Ureter (tissue), 1 donor: Measurements from ENCODE around the gene TXNL4B. TPM values are rescaled to one million over a fixed set of nuclear protein-coding genes. Genes with fewer than 3 reads are reported as not detected.
"Not testable (repeated sequence)": the region's sequence is repeated elsewhere in the genome, so short reads cannot be mapped to it uniquely, and the experiment has no call there.

ENCODE experiments used
- DNase-seq: peaks from one replicate; pipeline ENCODE4 v3.0.0-alpha.2; 2020; ENCODE audit warnings: low spot score
- total RNA-seq: library from RNA; stranded (reverse); gene quantifications from one replicate; pipeline ENCODE4 v1.2.4, GENCODE V29; 2023
- donor health status: DM: yes; HTN: yes; CAD: no.

The TXNL4B gene
- total RNA-seq, 1 donor from 2014 or later: 13.9 TPM

DNA sequence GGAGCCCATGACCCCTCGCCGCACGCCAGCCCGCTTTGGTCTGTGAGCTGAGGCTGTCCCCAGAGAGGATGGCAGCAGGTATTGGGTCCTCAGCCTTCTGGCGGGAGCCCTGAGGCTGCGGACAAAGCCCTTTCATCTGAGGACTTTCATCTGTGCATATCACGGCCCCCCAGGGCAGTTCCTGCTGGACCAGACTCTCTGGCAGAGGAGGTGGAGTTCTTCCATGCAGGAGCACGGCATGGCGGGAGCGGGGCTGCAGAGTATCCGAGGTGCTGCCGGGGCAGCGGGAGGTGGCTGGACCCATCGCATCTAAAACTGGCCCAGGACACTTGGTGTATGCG is 19.0 kb upstream of the TXNL4B start:
- DNase-seq: no peak

DNA sequence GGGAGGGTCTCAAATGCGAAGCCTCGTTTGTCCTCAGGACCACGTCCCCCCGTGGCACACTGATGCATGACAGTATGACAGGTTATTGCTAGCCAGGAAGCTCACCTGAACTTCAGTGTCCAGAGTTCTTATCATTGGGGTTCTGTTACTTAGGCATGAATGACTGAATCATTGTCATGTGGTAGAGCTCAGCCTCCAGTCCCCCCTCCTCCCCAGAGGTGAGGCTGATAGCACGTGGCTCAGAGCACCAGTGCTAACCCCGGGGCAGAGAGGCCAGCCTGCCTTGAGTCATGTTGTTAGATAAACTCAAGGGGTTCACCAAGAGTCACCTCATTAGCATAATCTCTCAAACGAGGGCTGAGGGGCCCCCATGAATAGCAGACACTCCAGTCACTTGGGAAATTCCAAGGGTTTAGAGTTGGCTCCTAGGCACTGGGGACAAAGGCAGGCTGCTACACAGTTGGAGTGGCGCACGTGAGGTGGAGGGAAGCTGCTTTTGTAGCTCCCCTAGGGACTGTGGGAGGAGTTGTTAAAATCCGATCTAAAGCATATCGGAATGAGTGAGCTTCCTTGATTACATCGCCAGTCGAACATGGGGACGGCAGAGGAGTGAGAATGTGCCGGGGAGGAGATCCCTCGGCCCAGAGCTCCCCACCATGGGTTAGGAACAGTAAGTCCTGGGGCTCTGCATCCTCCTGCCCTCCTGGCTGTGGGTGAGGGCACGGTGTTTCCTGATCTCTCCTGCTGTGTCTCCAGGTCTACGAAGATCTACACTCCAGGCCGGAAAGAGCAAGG is 18.4 kb upstream of the TXNL4B start:
- DNase-seq: no peak

DNA sequence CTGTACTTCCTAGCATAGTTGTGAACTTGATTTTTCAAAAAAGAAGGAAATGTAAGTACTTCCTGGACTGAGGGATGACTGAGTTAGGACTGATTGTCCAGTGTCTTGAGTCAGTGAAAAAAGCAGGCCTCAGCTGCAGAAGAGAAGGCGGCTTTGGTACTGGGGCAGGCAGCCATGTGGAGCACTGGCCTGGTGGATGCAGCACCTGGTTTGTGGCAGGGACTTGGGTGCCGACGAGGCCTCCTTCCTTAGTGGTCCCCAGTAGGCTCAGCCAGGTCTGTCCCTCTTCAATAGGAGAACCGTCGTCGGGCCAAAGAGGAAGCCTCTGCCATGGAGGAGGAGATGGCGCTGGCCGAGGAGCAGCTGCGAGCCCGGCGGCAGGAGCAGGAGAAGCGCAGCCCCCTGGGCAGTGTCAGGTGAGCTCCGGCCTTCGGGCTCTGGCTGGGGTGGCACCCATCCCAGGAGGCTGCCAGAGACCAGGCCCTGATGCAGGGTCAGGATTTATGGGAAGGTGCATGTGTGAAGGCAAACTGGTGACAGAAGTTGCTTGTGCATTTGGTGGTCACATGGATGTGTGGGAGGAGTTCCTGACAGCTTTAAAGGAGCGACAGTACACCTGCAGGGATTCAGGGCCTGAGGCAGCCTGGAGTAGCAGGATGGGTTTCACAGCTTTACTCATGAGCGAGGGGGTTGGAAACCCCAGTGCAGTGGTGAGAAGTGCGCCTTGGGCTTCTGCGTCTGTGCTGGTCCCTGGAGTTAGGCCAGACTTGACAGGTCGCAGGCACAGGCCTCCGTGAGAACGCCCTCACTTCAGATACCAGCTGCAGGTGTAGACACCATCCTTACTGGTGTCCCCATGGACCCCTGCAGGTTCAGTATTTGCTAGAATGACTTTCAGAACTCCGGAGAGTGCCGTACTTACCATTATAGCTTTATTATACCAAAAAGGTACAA is 17.5 kb upstream of the TXNL4B start:
- DNase-seq: no peak

DNA sequence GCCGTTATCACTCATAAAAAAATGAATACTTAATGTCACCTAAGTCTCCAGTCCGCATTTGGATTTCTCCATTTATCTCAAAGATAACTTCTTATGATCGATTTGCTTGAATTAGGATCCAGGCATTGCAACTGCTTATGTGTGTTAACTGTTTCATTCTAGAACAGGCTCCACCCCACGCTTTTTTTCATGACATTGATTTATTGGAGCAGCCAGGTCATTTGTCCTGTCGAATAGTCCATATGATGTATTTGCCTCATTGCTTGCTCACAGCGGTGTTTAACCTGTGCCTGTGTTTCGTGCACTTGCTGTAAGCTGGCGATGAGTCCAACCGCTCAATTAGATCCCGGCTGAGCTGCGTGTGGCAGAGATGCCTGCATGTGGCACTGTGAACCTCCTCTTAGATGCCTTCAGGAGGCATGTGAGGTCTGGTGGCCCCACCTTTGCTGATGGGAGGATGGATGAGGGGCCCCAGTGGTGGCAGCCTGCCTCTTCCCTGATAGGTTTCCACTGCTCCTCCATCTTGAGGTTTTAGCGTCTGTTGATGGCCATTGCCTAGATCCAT is 16.6 kb upstream of the TXNL4B start:
- no peak for DNase-seq

DNA sequence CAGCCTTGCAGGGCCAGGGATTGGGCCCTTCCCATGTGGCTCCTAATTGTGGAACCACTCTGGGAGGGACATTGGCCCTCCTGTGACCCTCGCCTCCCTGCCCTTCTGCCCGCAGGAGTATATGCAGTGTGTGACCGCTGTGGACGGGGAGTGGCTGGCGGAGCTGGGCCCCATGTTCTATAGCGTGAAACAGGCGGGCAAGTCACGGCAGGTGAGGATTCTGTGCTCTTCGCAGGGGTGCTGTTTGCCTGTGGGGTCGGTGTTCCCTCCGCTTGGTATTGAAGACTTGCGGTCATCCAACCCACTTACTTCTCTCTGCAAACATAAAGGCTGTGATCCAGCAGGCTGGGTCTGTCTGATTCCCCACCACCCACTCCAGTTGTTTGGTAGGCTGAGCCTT is 15.9 kb upstream of the TXNL4B start:
- no peak for DNase-seq

DNA sequence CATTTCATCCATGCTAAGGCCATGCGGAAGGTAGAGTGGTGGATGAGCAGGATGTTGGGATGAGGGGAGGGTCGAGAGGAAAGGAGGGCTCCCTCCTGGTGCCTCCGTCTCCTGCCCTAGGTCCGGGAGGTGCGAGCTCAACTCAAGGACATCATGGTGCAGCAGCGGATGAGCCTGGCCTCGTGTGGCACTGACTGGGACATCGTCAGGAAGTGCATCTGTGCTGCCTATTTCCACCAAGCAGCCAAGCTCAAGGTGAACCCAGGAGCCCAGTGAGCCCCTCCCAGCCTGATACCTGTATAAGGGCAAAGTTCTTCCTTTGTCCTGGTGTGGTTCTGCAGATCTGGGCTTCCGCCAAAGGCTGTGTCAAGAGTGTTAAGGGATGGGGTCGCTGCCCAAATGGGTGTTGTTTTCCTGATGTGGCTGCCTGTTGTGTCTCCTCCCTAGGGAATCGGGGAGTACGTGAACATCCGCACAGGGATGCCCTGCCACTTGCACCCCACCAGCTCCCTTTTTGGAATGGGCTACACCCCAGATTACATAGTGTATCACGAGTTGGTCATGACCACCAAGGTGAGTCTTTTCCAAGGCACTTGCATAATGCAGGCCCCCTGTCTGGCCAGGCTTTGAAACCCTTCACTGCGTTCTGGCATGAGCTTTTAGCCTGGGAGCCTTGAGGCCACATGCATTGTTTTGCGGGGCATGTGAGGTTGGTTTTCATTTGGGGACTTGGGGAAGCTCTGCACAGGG is 15.1 kb upstream of the TXNL4B start:
- no peak for DNase-seq

DNA sequence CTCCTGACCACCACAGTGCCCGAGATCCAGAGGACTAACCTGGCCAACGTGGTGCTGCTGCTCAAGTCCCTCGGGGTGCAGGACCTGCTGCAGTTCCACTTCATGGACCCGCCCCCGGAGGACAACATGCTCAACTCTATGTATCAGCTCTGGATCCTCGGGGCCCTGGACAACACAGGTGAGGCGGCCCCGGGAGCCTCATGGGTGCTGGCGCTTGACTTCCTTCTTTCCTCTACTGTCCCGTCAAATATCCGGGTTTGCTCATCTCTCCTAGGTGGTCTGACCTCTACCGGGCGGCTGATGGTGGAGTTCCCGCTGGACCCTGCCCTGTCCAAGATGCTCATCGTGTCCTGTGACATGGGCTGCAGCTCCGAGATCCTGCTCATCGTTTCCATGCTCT is 14.0 kb upstream of the TXNL4B start:
- no peak for DNase-seq

DNA sequence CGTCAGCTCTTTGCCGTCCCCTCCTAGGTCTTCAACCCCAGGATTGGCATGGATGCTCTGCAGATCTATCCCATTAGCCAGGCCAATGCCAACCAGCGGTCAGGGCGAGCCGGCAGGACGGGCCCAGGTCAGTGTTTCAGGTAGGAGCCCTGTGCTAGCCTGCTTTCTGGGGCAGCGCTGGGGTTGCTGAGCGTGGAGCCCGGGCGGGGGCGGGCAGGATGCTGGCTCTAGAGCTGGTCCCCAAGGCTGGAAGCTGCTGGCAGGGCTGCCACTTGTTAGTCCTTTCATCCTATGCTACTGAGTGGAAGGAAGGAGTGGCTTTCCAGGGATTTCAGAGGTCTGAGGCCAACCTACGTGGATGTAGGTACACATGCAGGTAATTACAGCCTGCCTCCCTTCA is 12.6 kb upstream of the TXNL4B start:
- no peak for DNase-seq

DNA sequence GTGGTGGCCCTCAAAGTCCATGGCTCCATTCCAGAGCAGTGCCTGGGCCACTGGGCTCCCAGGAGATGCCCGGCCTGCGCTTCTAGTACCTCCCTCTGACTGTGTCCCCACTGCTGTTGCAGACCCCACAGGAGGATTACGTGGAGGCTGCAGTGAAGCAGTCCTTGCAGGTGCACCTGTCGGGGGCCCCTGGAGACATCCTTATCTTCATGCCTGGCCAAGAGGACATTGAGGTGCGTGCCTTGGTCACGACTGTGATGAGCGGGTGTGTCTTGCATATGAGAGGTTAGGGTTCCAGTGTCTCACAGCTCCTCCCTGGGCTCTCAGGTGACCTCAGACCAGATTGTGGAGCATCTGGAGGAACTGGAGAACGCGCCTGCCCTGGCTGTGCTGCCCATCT is 11.5 kb upstream of the TXNL4B start:
- no peak for DNase-seq

DNA sequence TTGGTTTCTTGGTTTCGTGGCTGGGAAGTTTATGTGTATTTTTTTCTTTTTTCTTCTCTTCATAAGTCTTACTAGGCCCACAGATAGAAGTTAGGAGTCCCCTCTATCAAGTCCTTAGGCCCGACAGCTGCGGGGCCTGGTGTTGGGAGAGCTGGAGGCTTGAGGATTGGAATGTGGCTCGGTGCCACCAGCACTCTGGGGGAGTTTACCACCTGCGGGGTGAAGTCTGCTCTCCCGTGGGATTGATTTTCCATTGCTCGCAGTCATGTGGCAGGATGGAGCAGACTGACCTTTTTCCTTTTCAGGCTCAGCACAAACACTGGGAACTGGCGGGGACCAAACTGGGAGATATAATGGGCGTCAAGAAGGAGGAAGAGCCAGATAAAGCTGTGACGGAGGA is 7.8 kb upstream of the TXNL4B start:
- DNase-seq: no peak

DNA sequence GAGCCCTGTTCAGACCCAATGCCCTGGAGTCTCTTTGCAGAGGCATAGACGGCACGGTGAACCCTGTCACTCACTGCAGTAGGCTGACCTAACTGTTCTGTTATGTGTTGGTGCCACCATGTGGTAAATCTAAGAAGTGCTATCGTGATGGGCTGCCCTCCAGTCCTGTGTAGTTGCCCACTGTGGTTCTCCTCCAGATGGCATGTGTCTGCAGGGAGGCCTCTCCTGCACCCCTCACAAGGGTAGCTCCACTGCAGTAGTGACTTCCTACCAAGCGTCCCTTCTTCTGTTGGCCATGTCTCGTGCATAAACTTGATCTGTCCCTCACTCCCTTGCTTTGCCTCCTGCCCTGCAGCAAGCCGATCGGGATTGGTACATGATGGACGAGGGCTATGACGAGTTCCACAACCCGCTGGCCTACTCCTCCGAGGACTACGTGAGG is 6.0 kb upstream of the TXNL4B start:
- DNase-seq: no peak

DNA sequence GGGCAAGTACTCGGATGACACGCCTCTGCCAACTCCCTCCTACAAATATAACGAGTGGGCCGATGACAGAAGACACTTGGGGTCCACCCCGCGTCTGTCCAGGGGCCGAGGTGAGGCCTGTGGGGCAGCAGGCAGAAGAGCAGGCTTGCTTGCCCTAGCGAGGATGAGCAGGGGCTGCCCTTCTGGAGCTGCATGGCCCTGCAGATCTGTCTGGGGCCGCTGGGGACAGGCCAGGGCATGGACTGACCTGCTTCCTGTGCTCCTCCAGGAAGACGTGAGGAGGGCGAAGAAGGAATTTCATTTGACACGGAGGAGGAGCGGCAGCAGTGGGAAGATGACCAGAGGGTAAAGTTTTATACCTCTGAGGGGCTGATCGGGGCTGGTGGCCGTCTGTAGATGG is 5.5 kb upstream of the TXNL4B start:
- no peak for DNase-seq

DNA sequence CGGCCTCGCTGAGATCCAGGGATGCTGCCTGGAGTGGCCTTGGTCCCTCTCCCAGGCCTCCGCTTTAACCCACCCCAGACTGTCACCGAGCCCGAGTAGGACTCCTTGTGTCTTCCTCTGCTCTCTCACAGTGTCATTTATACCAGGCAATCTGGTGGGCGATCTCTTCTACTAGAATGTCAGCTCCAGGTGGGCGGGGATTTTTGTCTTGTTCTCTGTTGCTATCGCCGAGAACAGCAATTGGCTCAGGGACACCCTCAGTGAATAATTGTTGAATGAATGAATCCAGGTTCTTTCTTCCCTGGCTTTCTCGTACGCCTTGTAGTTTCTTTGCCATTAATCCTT is 818 bp upstream of the TXNL4B start:
- no peak for DNase-seq

DNA sequence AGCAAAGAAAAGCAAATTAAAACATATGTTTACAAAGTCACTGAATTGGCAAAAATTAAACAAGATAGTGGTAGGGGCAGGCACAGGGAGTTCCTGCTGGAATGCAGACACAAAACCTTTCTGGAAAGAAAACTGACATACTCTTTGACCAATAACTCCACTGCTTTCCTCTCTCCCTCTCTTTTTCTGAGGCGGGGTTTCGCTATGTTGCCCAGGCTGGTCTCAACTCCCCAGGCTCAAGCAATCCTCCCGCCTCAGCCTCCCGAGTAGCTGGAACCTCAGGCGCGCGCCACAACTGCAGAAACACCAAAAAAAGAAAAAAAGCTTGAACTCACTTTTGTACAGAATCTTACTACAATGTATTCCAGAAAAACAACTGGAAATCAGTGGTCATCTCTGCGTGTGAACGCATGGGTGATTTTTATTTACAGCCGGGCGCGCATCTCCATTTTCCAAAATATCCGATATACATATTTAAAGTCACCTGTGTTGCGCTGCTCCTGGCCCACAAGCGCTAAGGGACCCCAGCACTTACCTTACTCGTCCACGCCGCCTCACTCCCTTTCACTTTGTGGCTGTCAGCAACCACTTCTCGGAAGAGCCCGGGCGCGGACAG is 480 bp downstream of the TXNL4B start:
- no peak for DNase-seq

DNA sequence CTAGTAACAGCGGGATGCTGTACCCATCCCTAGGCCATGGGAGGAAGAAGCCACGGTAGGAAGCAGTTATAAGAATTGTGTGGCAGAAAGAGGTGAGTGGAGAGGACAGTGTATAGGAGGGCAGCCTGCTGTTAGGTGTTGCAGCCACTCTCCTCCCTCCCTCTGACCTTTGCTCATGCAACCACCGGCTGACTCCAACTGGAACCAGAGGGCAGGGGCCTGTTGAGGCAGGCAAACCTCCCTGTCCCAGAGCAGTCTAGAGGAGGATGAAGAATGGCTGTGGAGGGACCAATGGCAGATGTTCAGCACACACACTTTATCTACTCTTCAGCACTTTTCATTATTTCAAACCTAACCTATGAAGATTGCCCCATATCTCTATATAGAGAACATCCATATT is 2.2 kb downstream of the TXNL4B start:
- no peak for DNase-seq

DNA sequence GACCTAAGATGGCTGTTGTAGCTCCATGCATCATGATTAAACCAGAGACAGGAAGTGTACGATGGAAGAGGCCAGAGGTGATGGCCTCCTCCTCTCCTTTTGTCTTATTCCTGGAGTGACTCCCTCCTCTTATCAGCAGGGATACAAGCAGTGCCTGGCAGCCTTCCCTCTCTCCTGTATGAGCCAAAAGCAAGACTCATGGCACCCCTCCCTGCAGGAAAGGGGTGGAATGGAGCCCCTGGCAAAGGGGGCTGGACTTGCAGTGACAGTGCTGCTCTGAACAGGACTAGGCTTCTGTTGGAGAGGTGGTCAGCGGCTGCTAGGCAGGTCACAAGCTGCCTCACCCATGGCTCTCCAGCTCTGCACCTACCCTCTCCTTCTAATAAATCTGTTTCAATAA is 8.4 kb downstream of the TXNL4B start:
- no peak for DNase-seq

DNA sequence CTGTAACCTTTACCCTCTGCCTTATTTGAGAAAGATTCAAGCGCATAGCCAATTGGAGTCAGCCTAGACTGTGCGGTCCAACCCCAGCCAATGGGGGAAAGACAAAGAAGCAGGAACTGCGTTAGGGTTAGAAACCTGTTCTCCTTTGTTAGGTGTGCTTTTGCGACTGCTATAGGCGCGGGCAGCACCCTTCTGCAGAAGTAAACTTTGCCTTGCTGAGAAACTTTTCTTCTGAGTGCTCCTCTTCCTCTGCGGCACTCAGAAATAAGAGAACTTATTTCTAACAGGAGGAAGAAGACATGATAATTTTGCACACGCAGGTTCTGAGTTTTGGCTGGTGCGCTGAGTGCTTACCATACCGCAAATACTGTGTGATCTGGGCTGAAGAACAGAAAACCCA is 9.0 kb downstream of the TXNL4B start:
- no peak for DNase-seq

DNA sequence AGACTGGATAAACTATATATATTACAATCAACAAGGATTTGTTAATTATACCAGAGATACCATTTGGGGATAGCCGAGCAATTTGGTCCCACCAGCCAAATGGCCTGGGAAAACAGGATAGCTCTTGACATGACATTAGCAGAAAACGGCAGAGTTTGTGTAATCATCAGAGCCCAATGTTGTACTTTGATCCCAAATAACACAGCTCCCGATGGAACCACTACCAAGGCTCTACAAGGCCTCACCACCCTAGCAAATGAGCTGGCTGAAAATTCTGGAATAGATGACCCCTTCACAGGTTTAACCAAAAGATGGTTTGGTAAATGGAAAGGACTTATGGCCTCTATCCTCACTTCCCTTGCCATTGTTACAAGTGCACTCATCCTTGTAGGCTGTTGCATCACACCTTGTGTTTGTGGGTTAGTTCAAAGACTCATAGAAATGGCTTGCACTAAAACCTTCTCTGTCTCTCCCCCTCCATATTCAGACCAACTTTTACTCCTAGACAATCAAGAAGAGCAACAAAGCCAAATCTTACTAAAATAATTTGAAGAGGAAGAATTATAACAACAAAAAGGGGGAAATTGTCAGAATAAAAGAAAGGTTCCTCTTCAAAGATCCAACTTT is 9.5 kb downstream of the TXNL4B start:
- no peak for DNase-seq

DNA sequence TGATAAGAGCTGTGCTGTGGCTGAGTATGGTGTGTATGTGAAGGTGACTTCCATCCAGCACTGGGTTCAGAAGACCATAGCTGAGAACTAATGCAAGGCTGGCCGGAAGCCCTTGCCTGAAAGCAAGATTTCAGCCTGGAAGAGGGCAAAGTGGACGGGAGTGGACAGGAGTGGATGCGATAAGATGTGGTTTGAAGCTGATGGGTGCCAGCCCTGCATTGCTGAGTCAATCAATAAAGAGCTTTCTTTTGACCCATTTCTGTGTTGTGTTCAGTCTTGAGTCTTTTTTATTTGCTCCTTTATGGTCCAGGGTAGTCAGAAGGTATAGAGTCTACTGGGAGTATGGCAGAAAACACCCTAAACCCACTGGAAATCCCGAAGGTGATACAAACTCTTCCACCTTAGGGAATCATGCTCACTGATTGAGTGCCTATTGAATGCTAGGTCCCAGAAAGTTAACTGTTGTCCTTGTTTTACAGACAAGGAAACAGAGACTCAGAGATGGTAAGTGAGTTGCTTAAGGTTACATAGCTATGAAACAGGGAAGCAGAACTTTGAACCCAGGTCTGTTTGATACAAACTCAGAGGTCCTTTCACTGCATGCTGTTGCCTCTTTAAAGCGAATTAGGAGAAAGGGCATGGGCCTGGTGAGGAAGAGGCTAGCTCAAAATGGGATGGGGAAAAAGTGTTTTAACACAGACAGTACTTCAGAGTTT is 16.3 kb downstream of the TXNL4B start:
- DNase-seq: not testable (repeated sequence)

DNA sequence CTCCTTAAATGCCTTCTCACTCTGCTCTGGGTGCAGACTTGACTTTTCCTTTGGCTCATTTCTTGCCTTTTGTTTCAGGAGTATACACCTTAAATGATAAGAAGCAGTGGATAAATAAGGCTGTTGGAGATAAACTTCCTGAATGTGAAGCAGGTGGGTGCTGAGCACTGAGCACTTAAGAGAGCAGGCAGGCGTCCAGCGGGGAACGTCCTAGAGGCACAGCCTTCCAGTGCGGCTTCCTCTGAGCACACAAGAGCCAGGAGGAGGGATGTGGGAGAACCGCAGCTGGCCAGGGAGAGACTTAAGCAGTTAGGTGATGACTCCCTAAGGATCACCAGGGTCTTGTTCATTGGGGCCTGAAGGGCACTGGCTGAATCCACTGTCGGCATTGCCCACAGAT is 18.4 kb downstream of the TXNL4B start:
- not testable (repeated sequence) for DNase-seq
